ENCODE results near the gene KLHL6. TPM values are rescaled to one million over a fixed set of nuclear protein-coding genes. Genes with fewer than 3 reads are reported as not detected.

The KLHL6 gene
- total and polyA plus RNA-seq, 12 donors: 0.47 to 5.1 (median 0.89) TPM

DNA sequence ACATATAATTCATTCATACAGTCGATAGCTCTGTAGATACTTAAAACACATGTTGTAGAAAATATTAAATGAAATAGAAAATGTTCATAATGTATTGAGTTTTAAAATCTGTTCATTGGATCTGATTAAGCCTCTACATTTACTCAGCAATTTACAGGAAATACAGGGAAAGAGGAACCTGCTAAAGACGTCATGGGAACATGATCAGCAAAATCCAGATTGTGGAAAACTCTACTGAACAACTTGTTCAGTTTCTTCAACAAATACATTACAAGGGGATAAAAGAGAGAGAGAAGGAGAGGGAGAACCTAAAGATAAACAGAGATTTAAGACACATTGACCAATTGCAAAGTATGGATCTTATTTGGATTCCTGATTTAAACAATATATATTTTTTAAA, 46.7 kb downstream of the KLHL6 start:
- intact Hi-C loops (cut with DNase I): loop anchor here in 2 of 10 donors (10.0 kb wide), 1 partner anchor 256 kb away; no protein-coding TSS in a partner anchor
- WGBS, 2 donors: 76 to 79% methylated on average over 2 of the region's 2 CpGs

GRCh38 chr3:183507551-183507950, 48.0 kb downstream of the KLHL6 start:
- no peak for TF ChIP-seq CTCF (IDR thresholded peaks at IDR 0.05)
- DNase-seq (no peak), ATAC-seq (no peak)
- peaks cover 0 to 36% (median 0%) of the 10 kb centered on the region in 9 donors for H3K36me3 ChIP-seq
- WGBS, 2 donors: 93 to 96% methylated on average over 11 of the region's 11 CpGs
- no peaks in the 10 kb centered on the region for H3K27me3 ChIP-seq
- intact Hi-C loops (cut with DNase I): loop anchor here in 2 of 10 donors (10.0 kb wide), 1 partner anchor 257 kb away; no protein-coding TSS in a partner anchor
- H3K27ac ChIP-seq: peak overlapping the region in 1 of 10 donors; percentile 36
- no peak overlapping the region for H3K4me3 ChIP-seq
- H3K4me1 ChIP-seq: peaks cover 5 to 33% (median 14%) of the 10 kb centered on the region in 9 donors
- peaks cover 0 to 22% (median 8%) of the 10 kb centered on the region in 11 donors for H3K9me3 ChIP-seq

More for the DNA sequence above, 46.7 kb downstream of the KLHL6 start:
- H3K27ac ChIP-seq: peak overlapping the region in 1 of 10 donors; percentile 67
- peaks cover 11 to 46% (median 14%) of the 10 kb centered on the region in 9 donors for H3K4me1 ChIP-seq
- H3K4me3 ChIP-seq: no peak overlapping the region
- DNase-seq: no peak
- H3K36me3 ChIP-seq: peaks cover 0 to 23% (median 0%) of the 10 kb centered on the region in 9 donors
- H3K9me3 ChIP-seq: peaks cover 0 to 22% (median 8%) of the 10 kb centered on the region in 11 donors
- no peak for TF ChIP-seq CTCF (IDR thresholded peaks at IDR 0.05)
- peak in 1 of 8 donors; percentile 44 for ATAC-seq
- H3K27me3 ChIP-seq: no peaks in the 10 kb centered on the region

GRCh38 chr3:183506674-183507320, 48.7 kb downstream of the KLHL6 start:
- Histone ChIP-seq H3K9me3 (peaks cover 0 to 22% (median 8%) of the 10 kb centered on the region in 11 donors), H3K36me3 (peaks cover 0 to 38% (median 0%) of the 10 kb centered on the region in 9 donors), H3K27me3 (no peaks in the 10 kb centered on the region), H3K4me3 (no peak overlapping the region), H3K4me1 (peaks cover 1 to 26% (median 12%) of the 10 kb centered on the region in 9 donors), H3K27ac (peak overlapping the region in 1 of 10 donors; percentile 36)
- no peak for TF ChIP-seq CTCF (IDR thresholded peaks at IDR 0.05)
- intact Hi-C loops (cut with DNase I): loop anchor here in 2 of 10 donors (10.0 kb wide), 1 partner anchor 258 kb away; no protein-coding TSS in a partner anchor
- ATAC-seq: peak in 1 of 8 donors; percentile 41
- WGBS, 2 donors: 86 to 87% methylated on average over 3 of the region's 3 CpGs
- DNase-seq: no peak

DNA sequence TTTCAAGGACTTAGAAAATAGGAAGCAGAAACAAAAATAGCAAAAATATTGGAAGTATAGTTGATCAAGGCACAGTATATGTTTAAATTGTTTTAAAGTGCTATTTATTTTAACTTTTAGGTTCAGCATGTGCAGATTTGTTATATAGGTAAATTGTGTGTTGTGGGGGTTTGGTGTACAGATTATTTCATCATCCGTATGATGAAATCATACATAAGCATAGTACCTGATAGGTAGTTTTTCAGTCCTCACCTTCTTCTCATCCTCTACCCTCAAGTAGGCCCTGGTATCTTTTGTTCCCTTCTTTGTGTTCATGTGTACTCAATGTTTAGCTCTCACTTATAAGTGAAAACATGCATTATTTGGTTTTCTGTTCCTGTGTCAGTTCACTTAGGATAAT, 50.9 kb downstream of the KLHL6 start:
- Histone ChIP-seq H3K4me3 (no peak overlapping the region), H3K27me3 (no peaks in the 10 kb centered on the region), H3K27ac (no peak overlapping the region), H3K4me1 (peaks cover 0 to 10% (median 0%) of the 10 kb centered on the region in 9 donors), H3K9me3 (peaks cover 0 to 22% (median 8%) of the 10 kb centered on the region in 11 donors), H3K36me3 (peaks cover 0 to 46% (median 0%) of the 10 kb centered on the region in 9 donors)
- TF ChIP-seq CTCF (IDR thresholded peaks at IDR 0.05): no peak
- WGBS, 2 donors: 96 to 97% methylated on average over 1 of the region's 1 CpG
- no peak for ATAC-seq
- intact Hi-C loops (cut with DNase I): loop anchor here in 6 of 10 donors (5.0 to 10.0 kb wide), 3 partner anchors 133 to 263 kb away; partner anchors contain the start of gene KLHL24 (in 1 of the 6)
- DNase-seq: no peak
